KMS-11 (cell line): Measurements from ENCODE around the gene TMEM33.

Experiments
- H2AFZ ChIP-seq: fragments of 200-600 bp; sonication (generic); 2 replicates; pipeline ENCODE4 v1.6.1; 2016; ENCODE audit warnings: antibody characterized with exemption, mixed run types, low read depth
- H3K27ac ChIP-seq: fragments of 200-600 bp; sonication (generic); 2 replicates; pipeline ENCODE4 v1.6.1; 2016; ENCODE audit warnings: mild to moderate bottlenecking, mixed run types
- H3K27me3 ChIP-seq: fragments of 200-600 bp; sonication (generic); 2 replicates; pipeline ENCODE4 v1.6.1; 2017; ENCODE audit warnings: mild to moderate bottlenecking, low read depth, mixed run types, moderate library complexity; ENCODE audit not compliant: insufficient read depth
- H3K36me3 ChIP-seq: fragments of 200-600 bp; sonication (generic); 2 replicates; pipeline ENCODE4 v1.6.1; 2017; ENCODE audit warnings: mild to moderate bottlenecking, mixed run types; ENCODE audit not compliant: insufficient read depth
- H3K4me1 ChIP-seq: fragments of 200-600 bp; sonication (generic); 2 replicates; pipeline ENCODE4 v1.6.1; 2016; ENCODE audit warnings: mild to moderate bottlenecking, low read depth, mixed run types; ENCODE audit not compliant: poor library complexity, severe bottlenecking
- H3K4me2 ChIP-seq: fragments of 200-600 bp; sonication (generic); 2 replicates; pipeline ENCODE4 v1.7.0; 2016; ENCODE audit warnings: mild to moderate bottlenecking, mixed run types
- H3K4me3 ChIP-seq: fragments of 200-600 bp; sonication (generic); IDR thresholded peaks from 2 replicates; pipeline ENCODE4 v1.6.1; 2017; ENCODE audit warnings: low read depth, low read length, mixed read lengths; ENCODE audit not compliant: insufficient read depth
- H3K79me2 ChIP-seq: fragments of 200-600 bp; sonication (generic); 2 replicates; pipeline ENCODE4 v1.6.1; 2016; ENCODE audit warnings: low read depth, mixed run types; ENCODE audit not compliant: insufficient read depth
- H3K9ac ChIP-seq: fragments of 200-600 bp; sonication (generic); 2 replicates; pipeline ENCODE4 v1.6.1; 2016; ENCODE audit warnings: mild to moderate bottlenecking, mixed run types
- H4K20me1 ChIP-seq: fragments of 200-600 bp; sonication (generic); 2 replicates; pipeline ENCODE4 v1.6.1; 2016; ENCODE audit warnings: mild to moderate bottlenecking, mixed run types; ENCODE audit not compliant: insufficient read depth
- CTCF ChIP-seq: fragments of 200-600 bp; sonication (generic); conservative IDR thresholded peaks from 2 replicates; pipeline ENCODE4 v1.6.1; 2017; ENCODE audit warnings: low read depth, mild to moderate bottlenecking, antibody characterized with exemption, low read length, moderate library complexity, mixed read lengths

TMEM33 gene

DNA sequence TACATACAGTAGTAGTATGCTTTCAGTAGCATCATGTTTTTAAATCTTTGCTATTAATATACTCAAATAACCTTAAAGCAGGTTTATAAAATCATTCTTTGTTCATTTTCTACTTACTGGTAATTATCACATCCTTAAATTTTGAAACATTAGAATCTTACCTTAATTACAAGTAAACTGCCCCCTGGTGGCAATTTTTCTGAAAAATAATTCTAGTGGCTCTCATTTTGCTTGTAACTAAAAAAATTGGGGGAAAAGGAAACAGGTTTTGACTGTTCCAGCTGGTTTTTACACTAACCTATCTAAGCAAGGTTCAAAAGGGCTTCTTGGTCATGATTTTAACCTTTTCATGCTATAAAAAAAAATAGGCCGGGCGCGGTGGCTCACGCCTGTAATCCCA lies 27.9 kb downstream of the TMEM33 start:
- Histone ChIP-seq H3K4me3 (no peak overlapping the region), H3K36me3 (no peaks in the 10 kb centered on the region), H3K9ac (no peak overlapping the region), H3K4me1 (no peaks in the 10 kb centered on the region), H3K79me2 (no peaks in the 10 kb centered on the region), H3K27me3 (no peaks in the 10 kb centered on the region), H4K20me1 (no peaks in the 10 kb centered on the region), H3K4me2 (no peak overlapping the region), H3K27ac (no peak overlapping the region), H2AFZ (no peak overlapping the region)
- TF ChIP-seq CTCF = peak; percentile 53

DNA sequence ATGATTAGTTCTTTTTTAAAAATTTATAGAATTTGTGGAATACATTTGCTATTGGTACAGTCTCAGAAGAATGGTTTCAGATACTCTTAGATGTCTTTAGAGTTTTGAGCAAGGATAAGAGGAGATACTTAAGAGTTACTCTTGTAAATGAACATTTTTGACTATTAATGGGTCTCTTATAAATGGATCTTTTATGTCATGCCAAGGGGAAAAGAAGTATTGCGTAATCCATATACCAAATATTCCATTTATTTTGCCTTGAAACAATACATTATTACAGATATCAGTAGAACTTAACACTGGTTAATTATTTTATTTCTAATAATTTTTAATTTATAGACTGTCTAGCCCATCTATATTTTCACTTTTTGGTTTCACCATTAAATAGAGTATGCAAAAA lies 29.2 kb downstream of the TMEM33 start:
- no peak overlapping the region for H3K4me2 ChIP-seq
- no peak overlapping the region for H3K4me3 ChIP-seq
- no peaks in the 10 kb centered on the region for H3K79me2 ChIP-seq
- no peak overlapping the region for H3K27ac ChIP-seq
- no peak overlapping the region for H3K9ac ChIP-seq
- H4K20me1 ChIP-seq = no peaks in the 10 kb centered on the region
- no peak overlapping the region for H2AFZ ChIP-seq
- no peak for TF ChIP-seq CTCF
- H3K27me3 ChIP-seq = no peaks in the 10 kb centered on the region
- no peaks in the 10 kb centered on the region for H3K36me3 ChIP-seq
- H3K4me1 ChIP-seq = no peaks in the 10 kb centered on the region

GRCh38 chr4:41967392-41967791 lies 32.2 kb downstream of the TMEM33 start:
- no peak overlapping the region for H3K4me2 ChIP-seq
- TF ChIP-seq CTCF = no peak
- no peaks in the 10 kb centered on the region for H3K27me3 ChIP-seq
- no peaks in the 10 kb centered on the region for H3K79me2 ChIP-seq
- H3K36me3 ChIP-seq = no peaks in the 10 kb centered on the region
- H3K27ac ChIP-seq = no peak overlapping the region
- H4K20me1 ChIP-seq = no peaks in the 10 kb centered on the region
- H3K4me1 ChIP-seq = no peaks in the 10 kb centered on the region
- no peak overlapping the region for H3K9ac ChIP-seq
- H2AFZ ChIP-seq = no peak overlapping the region
- H3K4me3 ChIP-seq = no peak overlapping the region

GRCh38 chr4:41969671-41970070 lies 34.4 kb downstream of the TMEM33 start:
- TF ChIP-seq CTCF = no peak
- Histone ChIP-seq H3K4me2 (no peak overlapping the region), H3K4me3 (no peak overlapping the region), H3K27ac (no peak overlapping the region), H3K36me3 (no peaks in the 10 kb centered on the region), H2AFZ (no peak overlapping the region), H4K20me1 (no peaks in the 10 kb centered on the region), H3K4me1 (no peaks in the 10 kb centered on the region), H3K27me3 (no peaks in the 10 kb centered on the region), H3K9ac (no peak overlapping the region), H3K79me2 (no peaks in the 10 kb centered on the region)

- no peaks in the 10 kb centered on the region for H4K20me1 ChIP-seq
- TF ChIP-seq CTCF = no peak
- H3K4me3 ChIP-seq = no peak overlapping the region
- no peak overlapping the region for H3K9ac ChIP-seq
- no peak overlapping the region for H3K4me2 ChIP-seq
- no peak overlapping the region for H3K27ac ChIP-seq
- H3K36me3 ChIP-seq = no peaks in the 10 kb centered on the region
- H2AFZ ChIP-seq = no peak overlapping the region
- no peaks in the 10 kb centered on the region for H3K4me1 ChIP-seq
- H3K79me2 ChIP-seq = no peaks in the 10 kb centered on the region
- no peaks in the 10 kb centered on the region for H3K27me3 ChIP-seq
Observed at GRCh38 chr4:41975341-41975740, 40.1 kb downstream of the TMEM33 start.
